Hematopoietic multipotent progenitor cell treated with erythropoietin and hydrocortisone succinate and interleukin-3 and kit ligand, for 8 days (in vitro differentiated cells): ENCODE results near the gene AKAP8L.

Source experiments
- DNase-seq: peaks from one replicate; pipeline ENCODE4 v3.0.0-alpha.2; 2015

The AKAP8L gene

DNA sequence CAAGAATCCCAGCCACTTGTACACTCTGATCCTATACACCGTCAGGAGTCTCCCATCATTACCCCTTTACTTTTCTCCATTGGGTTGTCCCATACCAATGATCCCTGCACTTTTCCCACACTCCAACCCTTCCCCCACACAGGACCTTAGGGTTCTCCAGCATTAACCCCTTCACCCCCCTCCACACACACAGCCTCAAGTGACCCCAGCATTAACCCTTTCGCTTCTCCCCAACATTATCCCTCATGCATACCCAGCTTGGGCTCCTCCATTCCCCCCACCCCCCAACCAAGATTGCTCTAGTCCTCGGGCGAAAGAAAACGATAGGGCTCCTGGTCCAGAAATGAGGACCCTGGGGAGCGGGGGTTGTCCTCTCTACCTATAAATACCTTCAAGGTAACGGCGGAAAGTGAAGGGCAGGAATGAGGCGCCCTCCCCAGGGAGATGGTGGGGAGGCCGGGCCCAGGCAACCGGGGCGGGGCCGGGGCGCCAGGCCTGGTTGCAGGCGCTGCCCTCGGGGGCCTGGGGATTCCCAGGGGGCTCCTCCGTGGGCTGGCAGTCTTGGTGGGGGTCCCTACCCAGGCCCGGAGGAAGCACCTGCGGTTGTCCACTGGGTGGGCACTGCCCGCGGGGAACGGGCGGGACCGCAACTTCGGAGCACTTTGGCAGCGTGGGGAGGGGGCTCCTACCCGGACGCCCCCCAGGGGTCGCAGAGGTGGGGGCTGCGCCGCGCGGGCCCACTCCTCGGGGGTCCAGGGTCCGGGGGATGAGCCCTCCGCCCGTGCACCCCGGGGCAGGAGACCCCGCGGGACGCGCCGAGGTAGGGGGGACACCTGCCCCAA is 30.2 kb upstream of the AKAP8L start:
- DNase-seq, result no peak

DNA sequence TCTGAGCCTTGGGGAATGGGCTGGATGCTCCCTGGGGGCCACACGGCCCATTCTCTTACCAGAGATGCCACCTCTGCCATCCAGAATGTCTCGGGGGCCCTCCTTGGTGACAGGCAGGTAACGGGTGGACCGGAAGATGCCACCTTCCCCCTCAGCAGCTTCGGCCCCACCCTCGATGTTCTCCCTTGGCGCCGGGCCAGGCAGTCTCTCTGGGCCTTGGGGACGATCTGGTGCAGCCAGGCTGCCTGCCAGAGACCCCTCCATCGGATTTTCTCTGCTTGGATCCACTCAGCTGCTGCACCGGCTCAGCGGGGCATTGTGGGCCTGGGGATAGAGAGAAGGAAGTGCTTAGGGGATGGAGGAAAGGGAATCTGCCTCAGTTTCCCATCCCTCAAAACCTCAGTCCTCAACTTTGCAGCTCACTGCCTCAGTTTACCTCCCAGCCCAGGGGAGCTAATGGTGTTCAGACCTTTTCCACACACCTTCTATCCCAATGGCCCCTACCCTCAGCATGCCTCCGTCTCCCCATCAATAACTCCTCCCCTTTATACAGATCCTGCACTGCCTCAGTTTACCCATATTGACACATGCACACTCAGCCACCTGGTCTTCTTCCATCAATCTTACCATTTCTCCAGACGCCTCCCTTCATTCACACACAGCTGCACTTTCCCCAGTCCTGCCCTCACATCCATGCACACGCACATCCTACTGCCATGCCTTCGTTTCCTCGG is 29.4 kb upstream of the AKAP8L start:
- DNase-seq, result no peak

DNA sequence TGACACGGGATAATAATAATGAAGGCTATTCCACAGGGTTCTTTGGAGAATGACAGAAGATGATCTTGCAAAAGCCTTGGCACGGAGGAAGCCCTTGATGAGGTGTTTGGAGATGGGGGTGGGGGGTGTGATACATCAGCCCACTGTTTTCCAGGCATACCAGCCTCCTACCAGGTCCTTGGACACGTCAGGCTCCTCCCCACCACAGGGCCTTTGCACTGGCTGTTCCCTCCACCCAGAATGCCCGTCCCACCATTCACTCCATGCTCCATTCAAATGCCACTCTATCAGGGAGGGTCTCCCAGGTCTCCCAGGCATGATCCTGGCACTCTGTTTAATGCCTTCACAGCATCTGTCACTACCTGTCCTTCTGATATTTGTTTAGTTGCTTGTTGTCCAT is 28.3 kb upstream of the AKAP8L start:
- DNase-seq, result no peak

DNA sequence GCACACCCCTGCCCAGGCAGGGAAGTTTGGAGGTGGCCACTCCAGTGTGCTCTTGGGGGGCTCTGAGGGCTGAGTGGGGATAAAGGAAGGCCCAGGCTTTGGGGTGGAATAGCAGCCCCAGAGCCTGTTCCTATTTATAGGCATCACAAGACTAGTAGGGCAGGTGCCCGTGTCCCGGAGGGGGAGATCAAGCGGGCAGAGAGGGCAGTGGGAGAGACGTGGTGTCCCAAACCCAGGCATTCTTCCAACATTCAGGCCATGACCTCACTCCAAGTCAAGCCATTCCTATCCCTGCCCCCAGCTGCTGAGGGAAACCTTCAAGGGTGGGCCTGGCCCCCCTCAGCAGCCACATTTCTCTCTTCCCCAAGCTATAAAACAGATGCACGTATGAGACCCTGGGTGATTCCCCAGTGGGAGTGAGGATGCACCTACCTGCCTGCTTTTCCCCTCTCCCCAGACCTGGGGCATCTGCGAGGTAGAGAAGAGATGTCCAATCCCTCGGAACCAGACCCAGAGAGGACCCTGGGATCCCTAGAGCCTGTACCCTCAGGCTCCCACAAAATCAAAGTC is 27.1 kb upstream of the AKAP8L start:
- DNase-seq, result no peak

DNA sequence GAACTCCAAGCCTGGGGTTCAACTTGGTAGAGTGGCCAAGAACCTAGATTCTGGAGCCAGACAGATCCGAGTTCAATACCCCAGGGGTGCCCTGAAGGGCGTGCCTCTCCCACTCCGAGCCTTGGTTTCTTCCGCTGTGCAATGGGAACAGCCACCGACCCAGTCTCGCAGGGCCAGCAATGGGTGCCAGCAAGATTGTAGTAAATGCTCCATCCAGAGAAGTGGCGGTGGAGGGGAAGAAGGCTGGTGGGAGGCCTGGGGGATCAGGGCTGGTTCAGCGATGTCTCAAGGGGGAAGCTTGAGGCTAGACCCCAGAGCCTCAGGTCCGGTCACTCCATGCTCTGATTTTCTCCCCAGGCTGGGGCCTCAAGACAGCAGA is 26.4 kb upstream of the AKAP8L start:
- no peak for DNase-seq

DNA sequence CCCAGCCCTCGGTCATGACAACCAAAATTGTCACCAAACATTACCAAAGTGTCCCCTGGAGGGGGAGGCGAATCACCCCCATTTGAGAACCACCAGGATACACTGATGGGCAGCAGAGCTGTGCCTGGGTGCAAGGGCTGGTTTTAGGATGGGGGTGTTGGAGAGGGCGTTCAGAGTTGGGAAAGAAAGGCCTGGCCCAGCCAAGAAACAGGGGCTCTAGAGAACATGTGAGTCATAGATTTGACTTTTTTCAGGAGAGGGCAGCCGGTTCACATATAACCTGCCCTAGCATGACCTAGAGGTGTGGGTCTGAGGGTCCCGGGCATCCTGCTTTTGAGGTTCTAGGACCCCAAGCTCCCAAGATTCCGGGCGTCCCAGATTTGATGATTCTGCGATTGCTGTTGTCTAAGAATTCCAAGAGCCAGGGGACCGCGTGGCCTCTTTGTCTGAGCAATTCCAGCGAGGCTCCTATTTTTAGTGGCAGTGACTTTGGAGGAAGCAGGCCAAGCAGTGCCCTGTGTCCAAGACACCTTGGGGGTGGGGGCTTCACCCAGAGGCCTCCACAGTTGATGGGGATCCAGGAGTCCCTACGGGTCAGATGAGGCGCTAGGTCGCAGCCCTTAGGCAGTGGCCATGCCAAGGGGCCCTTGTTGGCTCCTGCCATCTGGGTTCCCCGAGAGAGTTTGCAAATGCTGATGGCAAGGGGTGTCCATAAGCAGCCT is 25.9 kb upstream of the AKAP8L start:
- no peak for DNase-seq

DNA sequence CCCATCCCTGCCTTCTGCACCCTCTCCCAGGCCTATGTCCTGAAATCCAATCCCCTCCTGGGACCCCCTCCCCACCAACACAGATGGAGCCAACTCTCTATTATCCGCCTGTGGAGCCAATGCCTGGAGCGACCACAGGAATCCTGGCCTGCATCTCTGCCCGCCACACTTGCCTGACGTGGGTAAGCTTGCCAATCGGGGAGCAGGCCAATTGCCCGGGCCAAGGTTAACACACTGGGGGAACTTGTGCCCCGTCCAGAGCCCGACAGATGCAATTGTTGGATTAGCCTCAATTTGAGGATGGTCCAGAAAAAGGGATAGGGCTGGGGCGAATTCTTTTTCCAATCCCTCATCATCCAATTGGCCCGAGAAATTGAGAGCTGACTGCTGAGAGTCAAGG is 25.1 kb upstream of the AKAP8L start:
- DNase-seq, result no peak

DNA sequence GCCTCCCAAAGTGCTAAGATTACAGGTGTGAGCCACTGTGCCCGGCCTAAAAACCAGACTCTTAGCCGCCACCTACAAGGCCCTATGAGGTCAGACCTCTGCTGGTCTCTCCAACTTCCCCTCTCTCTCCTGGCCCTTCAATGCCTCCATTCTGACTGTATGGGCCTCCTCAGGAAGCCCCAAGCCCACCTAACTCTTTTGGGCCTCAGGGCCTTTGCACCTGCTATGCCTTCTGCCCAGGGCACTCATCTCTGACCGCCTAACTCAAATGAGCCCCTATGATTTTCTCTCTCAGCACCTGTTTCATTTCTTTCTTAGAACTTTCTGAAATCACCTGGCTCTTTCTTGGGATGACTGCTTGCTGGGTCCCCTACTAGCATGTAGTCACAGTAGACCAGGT is 24.5 kb upstream of the AKAP8L start:
- no peak for DNase-seq

DNA sequence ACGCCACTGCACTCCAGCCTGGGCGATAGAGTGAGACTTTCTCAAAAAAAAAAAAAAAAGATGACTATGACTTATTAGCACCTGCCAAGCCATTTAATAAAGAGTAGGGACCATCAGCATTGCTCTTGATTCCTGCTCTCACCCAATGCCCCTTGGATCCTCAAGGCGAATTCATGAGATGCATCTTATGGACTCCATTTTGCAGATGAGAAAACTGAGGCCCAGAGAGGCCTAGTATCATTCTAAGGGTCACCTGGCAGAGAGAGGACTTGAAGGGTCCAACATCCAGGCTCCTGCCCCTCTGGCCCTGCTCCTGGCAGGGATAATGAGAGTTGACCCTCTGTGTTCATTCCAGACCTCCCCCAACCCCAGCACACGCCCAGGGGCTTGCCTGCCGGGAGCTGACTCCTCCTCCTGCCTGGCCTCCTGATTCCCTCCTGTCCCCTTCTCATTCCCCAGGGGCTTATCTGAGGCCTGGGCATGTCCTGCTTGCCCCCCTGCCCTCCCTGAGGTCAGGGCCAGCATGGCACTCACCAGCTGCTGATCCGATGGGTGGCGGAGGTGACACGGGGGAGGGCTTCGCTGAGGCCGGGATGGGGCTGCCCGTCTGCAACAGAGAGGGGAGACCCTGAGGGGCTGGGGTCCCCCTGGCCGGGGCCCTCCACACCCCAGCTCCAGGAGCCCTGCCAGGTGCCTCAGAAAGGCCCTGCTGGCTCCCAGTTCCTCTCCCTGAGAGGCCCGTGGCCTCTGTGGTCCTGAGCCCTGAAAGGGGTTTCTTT is 23.5 kb upstream of the AKAP8L start:
- no peak for DNase-seq

DNA sequence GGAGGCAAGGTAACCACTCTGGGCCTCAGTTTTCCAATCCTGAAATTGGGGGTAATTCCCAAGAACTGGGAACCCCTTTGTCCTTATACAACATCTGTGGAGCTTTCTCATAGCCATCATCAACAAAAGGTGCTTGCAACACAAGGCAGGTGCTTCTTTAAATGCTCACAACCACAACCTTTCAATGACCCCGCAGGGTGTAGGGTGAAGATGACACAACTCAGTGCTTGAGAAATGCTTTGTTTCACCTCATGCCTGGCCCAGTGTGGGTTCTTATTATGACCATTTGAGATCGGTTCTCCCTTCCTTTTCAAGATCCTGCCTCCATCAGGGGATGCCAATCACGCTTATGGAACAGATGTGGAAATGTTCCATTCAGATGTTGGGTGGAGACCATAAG is 22.5 kb upstream of the AKAP8L start:
- DNase-seq, result no peak

DNA sequence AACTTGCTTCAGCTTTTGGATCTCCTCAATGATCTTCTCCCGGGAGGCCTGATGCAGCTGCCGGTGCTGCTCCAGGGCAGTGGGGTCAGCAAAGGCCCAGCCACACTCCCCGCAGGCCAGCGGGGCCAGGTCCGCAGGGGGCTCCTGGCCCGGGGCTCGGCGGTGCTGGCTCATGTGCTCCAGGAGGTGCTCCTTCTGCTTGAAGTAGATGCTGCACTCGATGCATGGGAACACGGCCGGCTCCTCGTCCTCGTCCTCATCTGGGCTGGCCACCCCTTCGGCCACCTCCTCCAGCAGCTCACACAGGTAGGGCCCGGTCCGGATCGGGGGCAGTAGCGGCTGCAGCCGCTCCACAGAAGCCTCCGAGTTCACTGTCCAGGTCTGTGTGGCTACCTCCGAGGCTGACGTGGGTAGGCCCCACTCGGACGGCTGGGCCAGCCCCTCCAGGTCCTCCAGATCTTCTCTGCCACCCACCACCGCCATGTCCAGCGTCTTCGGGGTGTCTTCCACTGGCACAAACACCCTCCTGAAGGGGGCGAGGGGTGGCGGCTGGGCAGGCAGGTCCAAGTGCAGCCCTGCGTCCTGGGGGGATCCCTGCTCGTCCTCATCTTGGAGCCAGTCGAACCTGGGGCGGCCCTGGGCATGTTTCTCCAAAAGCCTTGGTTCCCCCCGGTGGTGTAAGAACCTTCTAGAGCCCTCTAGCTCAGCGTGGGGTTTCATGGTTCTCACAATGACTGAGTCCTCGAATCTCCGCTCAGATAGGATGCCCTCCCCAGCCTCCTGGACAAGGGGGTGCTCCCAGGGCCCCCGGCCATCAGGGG is 21.2 kb upstream of the AKAP8L start:
- no peak for DNase-seq

DNA sequence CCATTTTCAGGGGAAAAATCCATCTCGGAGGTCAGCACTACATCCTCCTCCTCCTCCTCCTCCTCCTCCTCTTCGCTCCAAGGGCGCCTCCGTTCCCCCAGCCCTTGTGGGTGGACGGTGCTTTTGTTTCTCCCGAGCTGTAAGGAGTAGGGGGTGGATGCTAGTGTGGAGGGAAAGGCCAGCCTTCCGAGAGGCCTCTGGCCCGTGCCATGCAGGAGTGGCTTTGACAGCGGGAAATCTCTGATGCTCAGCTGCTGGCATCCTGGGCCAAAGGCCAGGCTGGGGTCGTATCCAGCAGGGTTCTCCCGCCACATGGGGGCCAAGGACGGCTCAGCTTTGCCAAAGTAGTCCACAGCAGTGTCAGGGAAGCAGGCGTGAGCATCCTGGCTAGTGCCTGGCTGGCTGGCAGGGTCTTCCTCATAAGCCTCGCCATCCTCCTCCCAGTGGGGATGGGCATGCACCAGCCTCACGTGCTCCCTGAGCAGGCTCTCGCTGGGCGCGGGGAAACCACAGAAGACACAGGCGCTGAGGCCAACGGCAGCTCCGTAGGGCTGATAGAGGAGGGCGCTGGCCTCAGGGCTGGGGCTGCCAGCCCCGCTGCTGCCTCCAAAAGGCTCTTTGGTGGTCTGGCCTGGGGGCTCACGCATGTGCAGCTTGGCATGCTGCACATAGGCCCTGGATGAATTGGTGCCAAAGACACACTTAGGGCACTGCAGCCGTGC is 20.5 kb upstream of the AKAP8L start:
- DNase-seq, result no peak

DNA sequence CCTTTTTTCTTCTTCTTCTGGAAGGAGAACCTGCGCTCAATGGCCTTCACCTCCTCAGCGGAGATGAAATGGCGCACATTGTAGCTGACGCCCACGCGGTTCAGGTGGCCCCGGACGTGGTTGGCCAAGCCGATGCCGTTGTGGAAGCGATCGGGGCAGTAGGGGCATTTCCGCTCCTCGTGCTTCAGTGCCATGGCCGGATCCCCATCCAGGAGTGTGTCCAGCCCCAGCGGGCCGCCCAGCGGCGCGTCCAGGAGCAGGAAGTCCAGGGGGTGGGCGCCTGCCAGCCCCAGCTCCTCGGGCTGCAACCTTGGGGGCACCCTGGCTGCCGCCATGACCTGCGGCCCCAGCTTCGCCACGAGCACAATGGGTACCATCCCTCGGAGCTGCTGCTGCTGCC is 19.8 kb upstream of the AKAP8L start:
- DNase-seq, result no peak

DNA sequence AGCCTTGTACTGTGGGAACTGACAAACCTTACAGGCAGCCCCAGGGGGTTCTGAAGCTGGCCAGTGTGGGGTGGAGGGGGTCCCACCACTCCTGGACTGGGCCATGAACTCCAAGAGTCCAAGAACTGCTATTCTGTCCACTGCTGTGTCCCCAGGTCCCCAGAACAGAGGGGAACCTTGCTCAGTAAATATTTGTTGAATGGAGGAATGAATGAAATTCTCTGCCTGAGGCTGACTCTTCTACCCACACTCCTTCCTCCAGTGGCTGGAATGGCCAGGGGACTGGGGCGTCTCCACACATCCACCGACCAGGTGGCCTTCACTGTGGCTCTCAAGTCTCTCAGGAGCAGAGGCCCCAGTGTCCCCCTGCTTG is 19.3 kb upstream of the AKAP8L start:
- DNase-seq, result no peak

DNA sequence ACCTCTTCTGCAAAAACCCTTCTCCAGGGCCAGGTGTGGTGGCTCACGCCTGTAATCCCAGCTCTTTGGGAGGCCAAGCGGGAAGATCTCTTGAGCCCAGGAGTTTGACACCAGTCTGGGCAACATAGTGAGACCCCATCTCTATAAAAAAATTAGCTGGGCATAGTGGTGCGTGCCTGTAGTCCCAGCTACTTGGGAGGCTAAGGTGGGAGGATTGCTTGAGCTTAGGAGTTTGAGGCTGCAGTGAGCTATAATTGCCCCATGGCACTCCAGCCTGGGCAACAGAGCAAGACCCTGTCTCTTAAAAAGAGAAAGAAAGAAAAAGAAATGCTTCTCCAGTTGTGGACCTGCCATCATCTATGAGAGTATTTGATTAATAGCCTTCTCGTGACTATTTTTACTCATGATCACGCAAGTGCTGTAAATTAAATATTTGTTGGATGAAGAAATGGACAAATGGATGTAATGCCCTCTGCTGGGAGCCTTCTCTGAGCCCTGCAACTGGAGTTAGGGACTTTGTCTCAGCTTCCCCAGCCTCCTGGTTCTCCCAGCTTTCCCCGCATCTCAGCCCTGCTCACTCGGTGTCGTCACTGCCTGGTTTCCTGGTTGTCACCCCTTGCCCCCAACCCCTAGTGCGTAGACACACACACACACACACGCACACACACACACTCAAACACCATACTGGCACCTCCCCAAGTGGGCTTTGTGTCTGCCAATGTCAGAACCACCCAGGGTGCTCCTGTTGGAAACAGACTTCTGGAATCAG is 18.8 kb upstream of the AKAP8L start:
- DNase-seq, result no peak

DNA sequence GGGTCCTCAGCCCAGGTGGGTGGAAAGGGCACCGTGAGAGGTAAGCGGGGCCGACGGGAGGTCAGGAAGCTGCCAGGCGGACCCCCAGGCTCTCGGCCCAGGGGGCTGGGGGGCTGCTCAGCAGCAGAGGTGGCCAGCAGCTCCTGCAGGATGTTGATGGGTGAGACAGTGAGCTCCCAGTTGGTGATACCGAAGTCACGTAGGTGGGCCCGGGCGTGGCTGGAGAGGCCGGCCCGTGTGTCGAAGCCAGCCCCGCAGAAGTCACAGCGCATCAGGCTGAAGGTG is 18.0 kb upstream of the AKAP8L start:
- DNase-seq, result no peak

DNA sequence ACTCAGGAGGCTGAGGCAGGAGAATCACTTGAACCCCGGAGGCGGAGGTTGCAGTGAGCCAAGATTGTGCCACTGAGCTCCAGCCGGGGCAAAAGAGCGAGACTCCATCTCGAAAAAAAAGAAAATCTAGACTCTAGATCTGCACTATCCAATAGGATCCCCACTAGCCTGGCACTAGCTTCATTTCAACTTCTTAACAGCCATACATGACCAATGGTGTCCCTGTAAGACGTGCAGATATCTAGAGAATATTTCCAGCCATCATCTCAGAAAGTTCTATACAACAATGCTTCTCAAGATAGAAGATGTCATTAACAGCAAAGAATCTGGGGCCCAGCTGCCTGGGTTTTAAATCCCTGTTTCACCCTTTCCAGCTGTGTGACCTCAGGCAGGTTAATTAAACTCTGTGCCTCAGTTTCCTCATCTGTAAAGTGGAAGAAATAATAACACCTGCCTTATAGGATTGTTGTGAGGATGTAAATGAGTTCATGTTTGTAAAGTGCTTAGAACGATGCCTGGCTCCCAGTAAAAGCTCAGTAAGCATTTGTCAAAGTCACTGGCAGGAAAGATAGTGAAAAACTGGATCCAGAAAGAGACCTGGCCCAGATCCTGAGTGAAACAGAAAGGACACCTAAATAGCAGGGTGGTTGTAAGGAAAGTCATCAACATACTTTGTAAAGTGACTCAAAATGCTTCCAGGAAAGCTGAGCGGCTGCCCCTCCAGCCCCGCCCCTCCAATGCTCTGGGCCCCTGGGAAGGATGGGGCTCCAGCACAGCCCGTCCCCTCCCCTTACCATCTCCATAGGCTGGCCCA is 17.4 kb upstream of the AKAP8L start:
- DNase-seq, result no peak

DNA sequence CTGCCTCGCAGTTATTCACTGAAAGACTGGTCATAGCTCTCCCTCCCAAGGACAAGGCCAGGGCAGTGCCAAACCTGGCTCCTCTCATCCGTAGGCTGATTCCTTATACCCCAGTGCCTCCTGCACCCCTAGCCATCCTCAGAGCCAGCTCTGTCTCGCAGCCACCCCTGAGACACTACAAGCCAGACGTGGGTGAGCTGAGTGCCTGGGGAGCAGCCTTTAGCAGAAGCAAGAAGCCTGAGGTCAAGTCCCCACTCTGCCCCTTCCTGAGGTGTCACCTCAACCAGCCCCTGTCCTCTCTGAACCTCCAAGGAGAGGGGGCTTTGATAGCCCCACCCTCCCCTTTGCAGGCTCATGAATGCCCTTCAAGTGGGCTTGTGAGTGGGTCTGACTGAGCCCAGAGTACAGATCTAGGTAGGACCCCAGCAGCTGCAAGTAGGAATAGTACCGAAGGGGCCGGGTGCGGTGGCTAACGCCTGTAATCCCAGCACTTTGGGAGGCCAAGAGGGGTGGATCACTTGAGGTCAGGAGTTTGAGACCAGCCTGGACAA is 14.8 kb upstream of the AKAP8L start:
- DNase-seq, result no peak
